Muscle of arm (tissue), 14 donors: ENCODE data around the gene TTC21B. TPM values are rescaled to one million over a fixed set of nuclear protein-coding genes. Genes with fewer than 3 reads are reported as not detected.
"Not testable (repeated sequence)": the region's sequence is repeated elsewhere in the genome, so short reads cannot be mapped to it uniquely, and the experiment has no call there.

Experiments used
- DNase-seq: peaks from one replicate; pipeline ENCODE4 v3.0.0-alpha.2; 2013
- long read RNA-seq, 11 donors: transcript quantifications; one replicate each; lab custom pipeline, GENCODE V29; 2026
- polyA plus RNA-seq, 12 donors: library from polyadenylated mRNA; unstranded; fragments of 120-200 nt; gene quantifications; one replicate each; pipeline ENCODE4 v1.2.1, GENCODE V29; 2013; ENCODE audit not compliant: insufficient read length in 12 of 12

TTC21B gene
- 10 to 100 TPM in 11 of 12 donors, not detected in 1; 16.2 to 28.9 (median 21.2) TPM for polyA plus RNA-seq
- long read RNA-seq, donor 1, partial matches to known transcripts = 11 of 11 reads
- long read RNA-seq, donor 1, other reads (novel, unspliced or antisense) = 0 of 11 reads
- long read RNA-seq, donor 2, full-length matches to known transcripts = 2 of 2 reads
- long read RNA-seq, donor 2, partial matches to known transcripts = 0 of 2 reads
- long read RNA-seq, donor 2, other reads (novel, unspliced or antisense) = 0 of 2 reads
- long read RNA-seq, donor 3, full-length matches to known transcripts = 1 of 1 reads
- long read RNA-seq, donor 3, partial matches to known transcripts = 0 of 1 reads
- long read RNA-seq, donor 3, other reads (novel, unspliced or antisense) = 0 of 1 reads
- long read RNA-seq, donor 4 = 0 reads
- long read RNA-seq, donor 5 = 0 reads
- long read RNA-seq, donor 6, partial matches to known transcripts = 0 of 2 reads
- long read RNA-seq, donor 6, other reads (novel, unspliced or antisense) = 0 of 2 reads
- long read RNA-seq, donor 7 = 0 reads
- long read RNA-seq, donor 8, full-length matches to known transcripts = 2 of 2 reads
- long read RNA-seq, donor 8, partial matches to known transcripts = 0 of 2 reads
- long read RNA-seq, donor 8, other reads (novel, unspliced or antisense) = 0 of 2 reads
- long read RNA-seq, donor 9 = 0 reads
- long read RNA-seq, donor 10, full-length matches to known transcripts = 4 of 4 reads
- long read RNA-seq, donor 10, partial matches to known transcripts = 0 of 4 reads
- long read RNA-seq, donor 10, other reads (novel, unspliced or antisense) = 0 of 4 reads
- long read RNA-seq, donor 11 = 0 reads

DNA sequence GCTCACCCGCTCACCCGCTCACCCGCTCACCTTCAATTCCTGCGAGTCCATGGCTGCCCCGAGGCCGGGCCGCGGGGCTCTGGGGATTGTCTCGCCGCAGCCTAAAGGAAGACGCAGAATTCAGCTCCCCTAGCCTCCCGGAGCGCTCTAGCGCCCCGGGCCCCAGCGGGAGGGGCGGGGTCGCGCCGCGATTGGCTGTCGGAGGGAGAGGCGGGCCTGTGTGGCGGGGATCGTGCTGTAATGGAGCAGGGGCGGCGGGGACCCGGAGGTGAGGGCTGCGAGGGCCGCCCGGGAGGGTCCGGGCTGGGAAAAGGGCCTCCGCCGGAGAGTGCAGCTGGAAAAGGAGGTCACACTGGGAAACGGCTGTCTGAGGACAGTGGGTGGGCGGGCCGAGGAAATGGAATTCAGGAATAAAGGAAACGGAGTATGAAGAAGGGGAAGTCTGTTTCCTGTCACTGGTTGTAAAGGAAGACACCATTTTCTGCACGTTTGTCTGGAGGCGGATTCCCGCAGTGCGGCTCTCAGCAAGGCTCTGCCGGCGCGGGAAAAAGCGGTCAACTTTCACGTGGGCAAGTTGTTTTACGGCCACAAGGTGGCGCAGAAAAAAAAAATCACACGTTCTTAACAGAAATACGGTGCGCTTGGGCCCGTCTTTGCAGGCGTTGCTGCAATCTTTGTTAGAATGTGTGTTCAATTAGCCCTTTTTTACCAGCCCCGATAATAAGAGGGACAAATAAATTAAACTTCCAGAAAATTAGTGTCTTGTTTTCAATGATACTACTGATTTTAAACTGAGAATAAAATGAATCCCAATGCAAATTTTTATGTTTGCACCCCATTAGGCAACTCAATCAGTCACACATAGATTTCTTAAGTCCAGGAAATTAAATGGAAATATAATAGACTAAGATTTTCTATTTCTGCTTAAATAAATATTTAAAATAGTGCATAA lies at the start of gene TTC21B:
TTC21B (minus strand) TSS at position 122 of the 952 bp plus-strand sequence; CDS start at position 51, 71 bp downstream.
- peak; percentile 95 for DNase-seq

DNA sequence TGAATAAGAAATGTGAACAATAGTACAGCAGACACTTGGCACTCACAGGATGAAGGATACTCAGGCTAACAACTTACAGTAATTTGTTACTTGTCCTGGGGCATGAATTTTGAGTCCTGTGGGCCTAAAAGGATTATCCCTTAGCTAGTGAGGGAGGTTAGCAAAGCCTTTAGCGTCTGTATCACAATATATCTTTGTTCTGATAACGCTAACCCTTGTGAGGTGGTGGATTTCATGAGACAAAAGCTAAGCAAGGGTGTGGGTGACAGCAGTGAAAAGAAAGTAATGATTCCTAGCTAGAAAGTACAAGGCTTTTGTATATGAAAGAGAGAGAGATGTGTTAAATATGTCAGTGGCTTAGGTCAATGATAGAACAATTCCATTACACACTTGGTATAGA lies 46.8 kb upstream of the TTC21B start:
- no peak for DNase-seq

DNA sequence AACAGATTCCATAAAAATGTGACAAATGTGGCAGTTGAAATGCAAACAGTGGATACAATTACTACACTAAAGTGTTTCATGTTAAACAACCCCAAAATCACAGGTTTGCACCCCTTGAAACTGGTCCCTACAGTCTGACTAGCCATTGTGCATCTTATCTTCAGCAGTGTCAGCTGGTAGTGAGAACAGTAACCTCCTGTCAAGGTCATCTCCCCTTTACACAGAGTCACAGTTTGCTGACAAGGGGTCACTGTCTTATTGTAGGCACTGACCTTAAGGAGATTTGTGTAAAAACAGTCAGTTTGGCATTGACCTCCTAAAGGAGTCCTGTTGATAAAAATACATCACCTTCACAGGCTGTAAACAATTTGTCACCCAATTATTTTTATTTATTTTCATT lies 37.3 kb upstream of the TTC21B start:
- DNase-seq = no peak

DNA sequence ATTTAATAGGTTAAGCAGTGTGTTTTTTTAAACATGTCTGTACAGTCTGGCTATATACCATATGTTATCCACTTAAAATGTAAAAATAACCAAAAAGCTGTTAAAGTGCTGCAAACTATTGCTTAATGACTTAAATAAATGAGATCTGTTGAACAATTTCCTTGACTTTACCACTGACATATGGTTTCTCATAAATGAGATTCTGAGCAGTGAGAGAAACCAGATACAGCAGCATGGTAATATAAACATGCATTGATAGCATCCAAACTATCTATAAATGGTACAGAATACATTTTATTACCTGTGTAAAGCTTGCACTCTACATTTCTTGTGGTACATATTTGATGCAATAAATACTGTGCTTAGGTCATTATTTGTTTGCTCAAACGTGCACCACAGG lies 36.3 kb upstream of the TTC21B start:
- DNase-seq = no peak

DNA sequence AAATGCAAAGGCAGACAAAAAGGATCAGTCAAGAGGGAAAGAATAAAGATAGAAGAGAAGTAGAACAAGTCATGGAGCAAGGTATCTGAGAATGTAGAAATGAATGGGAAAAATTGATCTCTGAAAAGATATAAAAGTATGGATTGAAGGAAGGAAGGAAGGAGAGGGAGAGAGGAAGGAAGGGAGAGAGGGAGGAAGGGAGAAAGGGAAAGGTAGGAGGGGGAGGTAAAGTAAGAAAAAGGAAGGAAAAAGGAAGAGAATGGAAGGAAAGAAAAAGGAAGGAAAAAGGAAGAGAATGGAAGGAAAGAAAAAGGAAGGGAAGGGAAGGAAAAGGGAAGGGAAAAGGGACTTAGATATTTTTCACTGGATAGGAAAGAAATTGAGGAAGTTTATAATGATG lies 31.5 kb upstream of the TTC21B start:
- DNase-seq = no peak

DNA sequence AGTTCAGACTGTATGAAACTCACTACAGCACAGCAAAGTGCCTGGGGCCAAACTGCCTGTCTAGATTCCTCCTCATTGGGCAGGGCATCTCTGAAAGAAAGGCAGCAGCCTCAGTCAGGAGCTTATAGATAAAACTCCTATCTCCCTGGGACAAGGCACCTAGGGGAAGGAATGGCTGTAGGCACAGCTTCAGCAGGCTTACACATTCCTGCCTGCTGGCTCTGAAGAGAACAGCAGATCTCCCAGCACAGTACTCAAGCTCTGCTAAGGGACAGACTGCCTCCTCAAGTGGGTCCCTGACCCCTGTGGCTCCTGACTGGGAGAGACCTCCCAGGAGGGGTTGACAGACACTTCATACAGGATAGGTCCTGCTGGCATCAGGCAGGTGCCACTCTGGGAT lies 18.6 kb upstream of the TTC21B start:
- not testable (repeated sequence) for DNase-seq

DNA sequence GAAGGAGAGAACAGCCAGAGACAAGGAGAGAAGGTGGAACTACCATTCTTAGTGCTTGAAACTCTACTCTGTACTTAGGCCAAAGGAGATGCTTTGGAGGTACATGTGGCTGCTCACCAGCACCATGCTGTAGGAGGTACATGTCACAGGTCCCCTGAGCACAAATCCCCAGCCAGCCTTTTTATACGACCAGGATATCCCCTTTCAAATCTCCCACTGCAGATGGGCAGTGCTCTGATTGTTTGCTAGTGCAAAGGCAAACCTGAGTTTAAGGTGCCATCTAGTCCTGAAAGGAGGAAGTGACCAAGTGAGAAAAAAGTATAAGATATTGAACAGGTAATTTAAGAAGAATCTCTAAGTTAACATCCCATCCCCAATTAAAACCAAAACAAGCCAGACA lies 17.1 kb upstream of the TTC21B start:
- no peak for DNase-seq

DNA sequence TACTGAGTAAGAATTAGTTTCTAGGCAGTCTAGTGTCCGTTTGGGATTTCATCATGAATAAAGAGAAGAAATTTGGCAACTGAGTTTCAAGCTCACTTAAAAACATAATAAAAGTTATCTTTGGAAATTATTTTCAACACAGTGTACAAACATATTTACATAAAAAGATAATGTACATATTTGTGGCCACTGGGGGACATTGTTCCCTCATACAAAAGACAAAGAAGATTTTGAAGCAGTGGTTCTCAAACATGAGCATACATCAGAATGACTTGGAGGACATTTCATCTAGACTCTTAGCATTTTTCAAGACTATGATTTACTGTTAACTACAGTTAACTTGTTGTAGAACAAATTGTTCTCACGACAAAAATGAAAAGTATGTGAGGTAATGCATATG lies 15.7 kb upstream of the TTC21B start:
- no peak for DNase-seq

DNA sequence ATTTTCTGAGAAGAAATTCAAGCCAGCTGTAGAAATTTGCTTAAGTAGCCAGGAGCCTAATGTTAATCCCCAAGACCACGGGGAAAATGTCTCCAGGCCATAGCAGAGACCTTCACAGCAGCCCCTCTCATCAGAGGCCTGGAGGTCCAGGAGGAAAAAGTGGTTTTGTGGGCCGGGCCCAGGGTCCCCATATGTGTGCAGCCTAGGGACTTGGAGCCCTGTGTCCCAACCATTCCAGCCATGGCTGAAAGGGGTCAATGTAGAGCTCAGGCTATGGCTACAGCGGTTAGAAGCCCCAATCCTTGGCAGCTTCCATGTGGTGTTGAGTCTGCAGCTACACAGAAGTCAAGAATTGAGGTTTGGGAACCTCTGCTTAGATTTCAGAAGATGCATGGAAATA lies 14.2 kb upstream of the TTC21B start:
- DNase-seq = no peak

DNA sequence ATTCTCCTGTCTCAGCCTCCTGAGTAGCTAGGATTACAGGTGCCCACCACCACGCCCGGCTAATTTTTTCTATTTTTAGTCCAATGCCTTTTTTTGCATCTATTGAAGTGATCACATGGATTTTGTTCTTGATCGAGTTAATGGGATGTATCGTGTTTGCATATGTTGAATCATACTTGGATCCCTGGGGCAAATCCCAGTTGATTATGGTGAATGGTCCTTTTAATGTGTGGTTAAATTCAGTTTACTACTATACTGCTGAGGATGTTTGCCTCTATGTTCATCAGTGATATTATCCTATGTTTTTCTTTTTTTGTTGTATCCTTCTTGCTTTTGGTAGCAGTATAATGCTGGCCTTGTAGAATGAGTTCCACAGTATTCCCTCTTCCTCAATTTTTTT lies 8.2 kb upstream of the TTC21B start:
- no peak for DNase-seq

DNA sequence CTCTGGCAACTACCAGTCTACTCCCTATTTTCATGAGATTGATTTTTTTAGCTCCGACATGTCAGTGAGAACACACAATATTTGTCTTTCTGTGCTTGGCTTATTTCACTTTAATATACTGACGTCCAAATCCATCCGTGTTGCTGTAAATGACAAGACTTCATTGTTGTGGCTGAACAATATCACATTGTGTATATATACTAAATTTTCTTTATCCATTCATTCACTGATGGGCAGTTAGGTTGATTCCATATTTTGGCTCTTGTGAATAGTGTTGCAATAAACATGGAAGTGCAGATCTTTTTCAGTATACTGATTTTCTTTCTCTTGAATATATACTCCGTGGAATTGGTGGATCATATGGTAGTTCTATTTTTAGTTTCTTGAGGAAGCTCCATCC lies 5.8 kb upstream of the TTC21B start:
- DNase-seq = no peak

DNA sequence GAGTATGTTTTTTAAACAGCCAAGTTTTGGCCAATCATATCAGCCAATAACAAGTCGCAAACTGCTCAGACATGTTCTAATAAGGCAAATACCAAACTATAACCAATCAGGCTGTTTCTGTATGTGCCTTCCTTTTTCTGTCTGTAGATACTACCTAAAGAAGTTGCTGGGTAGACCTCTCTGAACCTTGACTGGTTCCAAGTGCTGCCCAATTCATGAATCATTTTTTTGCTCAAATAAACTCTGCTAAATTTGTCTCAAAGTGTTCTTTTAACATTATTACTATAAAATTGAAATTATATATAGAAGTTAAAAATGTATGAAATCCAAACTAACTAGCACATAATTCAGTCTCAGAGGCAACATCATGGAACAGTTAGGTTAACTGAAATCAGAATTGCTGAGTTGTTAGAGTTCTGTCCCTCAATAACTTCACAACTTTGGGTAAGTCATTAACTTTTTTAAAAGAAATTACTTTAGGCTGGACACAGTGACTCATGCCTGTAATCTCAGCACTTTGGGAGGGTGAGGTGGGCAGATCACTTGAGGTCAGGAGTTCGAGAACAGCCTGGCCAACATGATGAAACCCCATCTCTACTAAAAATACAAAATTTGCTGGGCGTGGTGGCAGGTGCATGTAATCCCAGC lies 4.9 kb upstream of the TTC21B start:
- no peak for DNase-seq

DNA sequence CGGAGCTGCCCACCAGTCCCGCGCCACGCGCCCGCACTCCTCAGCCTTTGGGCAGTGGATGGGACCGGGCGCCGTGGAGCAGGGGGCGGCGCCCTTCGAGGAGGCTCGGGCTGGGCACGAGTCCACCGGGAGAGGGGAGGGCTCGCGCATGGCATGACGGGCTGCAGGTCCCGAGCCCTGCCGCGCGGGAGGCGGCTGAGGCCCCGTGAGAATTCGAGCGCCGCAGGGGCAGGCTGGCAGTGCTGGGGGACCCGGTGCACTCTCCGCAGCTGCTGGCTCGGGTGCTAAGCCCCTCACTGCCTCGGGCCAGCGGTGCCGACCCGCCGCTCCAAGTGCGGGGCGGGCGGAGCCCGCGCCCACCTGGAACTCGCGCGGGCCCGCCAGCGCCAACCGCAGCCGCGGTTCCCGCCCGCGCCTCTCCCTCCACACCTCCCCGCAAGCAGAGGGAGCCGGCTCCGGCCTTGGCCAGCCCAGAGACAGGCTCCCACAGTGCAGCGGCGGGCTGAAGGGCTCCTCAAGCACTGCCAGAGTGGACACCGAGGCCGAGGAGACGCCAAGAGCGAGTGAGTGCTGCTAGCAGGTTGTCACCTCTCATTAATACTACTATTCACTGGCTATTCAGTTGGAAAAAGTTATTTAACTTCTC lies 3.6 kb upstream of the TTC21B start:
- no peak for DNase-seq

DNA sequence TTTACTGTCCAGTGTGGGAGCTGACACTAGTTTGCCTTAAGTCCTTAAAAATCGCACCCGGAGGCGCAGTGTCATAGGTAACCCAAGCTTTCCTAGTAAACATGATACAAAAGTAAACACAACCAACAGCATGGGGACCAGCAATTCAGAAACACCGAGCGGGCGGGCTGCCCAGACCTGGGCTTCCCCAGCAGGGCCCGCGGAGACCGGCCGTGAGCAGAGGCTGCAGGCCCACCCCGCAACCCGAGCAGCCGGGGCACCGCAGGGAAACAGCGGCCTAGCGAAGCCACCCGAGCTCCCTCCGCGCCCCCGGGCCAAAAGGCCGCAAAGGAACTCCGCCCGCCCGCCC lies 296 bp downstream of the TTC21B start:
- DNase-seq = no peak

DNA sequence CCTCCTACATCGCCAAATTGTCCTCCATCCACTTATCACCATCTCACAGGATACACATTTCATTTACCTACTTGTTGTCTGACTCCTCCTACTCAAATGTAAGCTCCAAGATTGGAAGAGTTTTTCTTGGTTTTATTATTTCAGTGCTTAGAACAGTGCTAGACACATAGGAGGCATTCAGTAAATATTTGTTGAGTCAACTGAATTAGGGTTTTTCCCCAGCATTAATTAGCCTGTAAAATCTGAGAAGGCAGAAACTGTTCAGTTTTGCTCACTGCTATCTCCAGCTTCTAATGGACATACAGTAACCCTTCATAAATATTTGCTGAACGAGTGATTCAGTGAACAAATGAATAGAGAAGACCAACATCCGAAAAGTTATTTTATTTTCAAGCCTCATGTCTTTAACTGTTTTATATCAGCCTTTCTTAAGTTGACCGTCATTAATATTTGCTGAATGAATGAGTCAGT lies 800 bp downstream of the TTC21B start:
- DNase-seq = no peak

DNA sequence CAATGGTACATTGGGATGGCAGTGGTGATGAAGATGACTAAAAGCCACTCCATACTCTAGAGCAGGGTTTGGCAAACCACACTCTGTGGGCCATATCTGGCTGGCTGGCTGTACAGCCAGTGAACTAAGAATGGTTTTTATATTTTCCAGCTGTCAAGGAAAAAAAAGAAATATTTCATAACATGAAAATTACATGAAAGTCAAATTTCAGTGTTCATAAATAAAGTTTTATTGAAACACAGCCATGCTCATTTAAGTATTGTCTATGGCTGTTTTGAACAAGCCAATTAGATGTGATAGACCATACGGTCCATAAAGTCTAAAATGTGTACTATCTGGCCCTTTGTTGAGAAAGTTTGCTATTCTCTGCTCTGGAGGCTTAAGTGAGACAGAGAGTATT lies 1.5 kb downstream of the TTC21B start:
- DNase-seq = no peak

DNA sequence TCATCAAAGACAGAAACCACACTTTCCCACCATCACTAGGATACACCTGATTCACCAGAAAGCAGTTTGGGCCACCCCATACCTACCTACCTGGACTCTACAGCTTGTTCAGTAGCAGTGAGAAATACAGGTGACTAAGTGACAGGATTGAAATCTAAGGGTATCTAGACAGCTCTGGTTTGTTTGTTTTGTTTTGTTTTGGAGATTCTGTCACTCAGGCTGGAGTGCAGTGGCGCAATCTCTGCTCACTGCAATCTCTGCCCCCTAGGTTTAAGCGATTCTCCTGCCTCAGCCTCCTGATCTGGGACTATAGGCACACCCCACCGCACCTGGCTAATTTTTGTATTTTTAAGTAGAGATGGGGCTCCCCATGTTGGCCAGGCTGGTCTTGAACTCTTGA lies 3.1 kb downstream of the TTC21B start:
- DNase-seq = no peak

DNA sequence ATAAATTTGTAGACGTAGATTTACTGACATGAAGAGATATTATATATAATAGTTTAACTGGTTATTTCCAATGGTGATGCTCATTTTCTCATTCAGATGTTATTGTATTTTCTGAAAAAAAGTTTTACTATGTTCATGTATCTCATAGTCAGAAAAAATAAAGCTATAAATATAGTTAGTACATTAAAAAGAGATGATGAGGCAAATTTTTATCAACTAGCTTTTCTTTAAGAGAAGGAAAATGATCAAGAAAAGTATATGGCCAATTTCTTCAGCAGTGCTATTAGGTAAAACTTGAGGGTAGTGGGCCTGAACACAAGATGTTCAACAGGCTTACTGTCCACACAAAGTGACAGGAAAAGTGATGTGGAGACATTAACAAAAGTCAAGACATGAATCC lies 11.7 kb downstream of the TTC21B start:
- no peak for DNase-seq

DNA sequence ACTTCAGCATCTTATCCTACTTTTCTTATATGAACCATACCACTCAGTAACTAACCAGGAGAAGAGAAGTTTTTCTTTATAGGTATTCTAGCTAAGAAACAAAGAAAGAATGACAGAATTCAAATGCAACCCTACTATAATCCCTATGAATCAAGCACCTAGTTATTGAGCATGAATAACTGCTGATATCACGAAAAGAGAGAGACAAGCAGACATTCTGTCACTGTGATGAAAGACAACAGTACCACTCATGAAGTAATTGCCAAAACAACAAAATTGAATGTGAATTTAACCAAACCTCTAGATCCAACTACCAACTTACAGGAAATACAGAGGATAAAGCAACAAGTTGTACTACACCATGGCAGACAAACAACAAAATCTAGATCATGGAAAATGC lies 15.3 kb downstream of the TTC21B start:
- no peak for DNase-seq

DNA sequence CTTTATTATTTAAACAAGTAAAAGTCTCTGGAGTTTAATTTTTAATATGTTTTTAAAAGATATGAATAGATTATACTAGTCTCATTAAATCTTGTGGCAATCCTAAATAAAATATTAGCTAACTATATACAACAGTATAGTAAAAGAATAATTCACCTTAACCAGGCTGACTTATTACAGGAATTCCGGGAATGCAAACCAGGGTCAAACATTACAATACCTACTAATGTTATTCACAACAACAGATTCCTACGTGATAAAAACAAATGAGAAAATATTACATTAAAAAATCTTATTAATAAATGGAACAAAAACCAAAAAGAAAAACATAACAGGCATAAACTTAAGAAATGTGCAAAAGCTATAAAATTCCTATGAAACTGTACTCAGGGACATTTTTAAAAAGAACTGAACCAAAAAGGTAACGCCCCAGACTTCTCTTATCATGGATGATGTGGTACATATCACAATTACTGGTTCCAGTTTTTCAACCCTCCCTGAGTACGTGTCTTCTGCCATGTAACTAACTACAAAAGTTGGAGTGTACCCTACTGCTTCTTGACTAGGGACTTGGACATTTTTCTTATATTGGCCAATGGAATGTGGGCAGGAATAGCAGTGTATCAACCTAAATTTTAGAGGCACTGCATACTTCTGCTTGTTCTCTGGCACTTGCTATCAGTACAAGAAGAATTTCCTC lies 20.2 kb downstream of the TTC21B start:
- DNase-seq = no peak
